GM21723 (cell line): ENCODE measurements around the gene ZCCHC7.
"Not testable (repeated sequence)": the region's sequence is repeated elsewhere in the genome, so short reads cannot be mapped to it uniquely, and the experiment has no call there.

ENCODE experiments used
- ATAC-seq: cut with Tn5 transposase; IDR thresholded peaks from one replicate; pipeline ENCODE4 v1.9.1; 2021; ENCODE audit warnings: mild to moderate bottlenecking, moderate library complexity; ENCODE audit not compliant: unreplicated experiment

The ZCCHC7 gene

DNA sequence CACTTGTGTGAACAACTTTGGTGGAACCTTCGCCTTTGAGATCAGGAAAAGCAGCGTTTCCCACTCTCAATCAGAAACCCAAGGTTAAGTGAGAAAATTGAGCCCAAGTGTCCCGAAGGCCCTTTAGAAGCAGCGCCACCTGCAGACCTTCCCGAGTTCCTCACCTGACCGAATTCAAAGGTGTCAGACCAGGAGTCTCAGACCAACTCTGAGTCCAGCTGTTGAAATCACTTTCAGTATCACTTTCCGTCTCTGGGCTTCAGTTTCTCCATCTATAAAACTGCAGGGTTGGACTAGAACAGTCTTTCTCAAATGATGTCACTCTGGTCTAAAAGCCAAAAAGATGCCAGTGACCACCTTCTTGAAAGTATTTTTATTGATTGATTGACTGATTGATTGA lies 270.4 kb downstream of the ZCCHC7 start:
- peak; percentile 85 for ATAC-seq

DNA sequence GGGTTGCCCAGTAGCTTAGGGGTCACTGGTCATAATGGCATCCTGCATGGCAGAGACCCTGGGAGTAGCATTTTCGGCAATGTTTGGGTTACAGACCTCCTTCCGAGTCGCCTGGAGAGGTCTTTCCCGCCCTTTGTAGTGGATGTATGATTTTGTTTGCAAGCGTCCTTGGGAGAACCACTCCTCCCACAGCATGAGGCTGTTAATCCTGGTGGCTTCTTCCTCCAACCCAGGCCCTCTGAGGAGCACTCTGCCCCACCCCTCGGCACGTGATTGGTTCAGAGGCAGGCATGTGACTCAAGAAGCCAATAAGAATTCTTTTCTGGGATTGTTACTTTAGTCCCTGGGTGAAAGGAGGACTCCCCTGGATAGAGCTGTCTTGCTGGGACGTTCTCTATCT lies 271.9 kb downstream of the ZCCHC7 start:
- no peak for ATAC-seq

DNA sequence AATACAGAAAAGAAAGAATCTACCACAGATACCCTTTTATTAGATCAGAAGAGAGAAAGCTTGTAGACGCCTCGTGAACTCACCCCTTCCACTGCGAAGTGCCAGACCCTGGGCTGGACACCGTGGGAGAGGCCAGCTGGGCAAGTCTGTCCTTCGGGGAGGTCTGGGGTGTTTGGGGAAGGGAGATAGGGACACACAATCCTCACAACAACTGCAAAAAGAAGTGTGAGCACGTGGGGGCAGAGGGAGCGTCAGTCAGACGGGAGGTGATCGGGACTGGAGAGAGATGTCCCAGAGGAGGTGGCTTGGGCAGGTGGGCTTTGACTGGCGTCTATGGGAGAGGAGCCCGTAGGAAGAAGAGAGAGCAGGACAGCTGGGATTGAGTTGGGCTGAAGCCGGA lies 274.9 kb downstream of the ZCCHC7 start:
- ATAC-seq = no peak

DNA sequence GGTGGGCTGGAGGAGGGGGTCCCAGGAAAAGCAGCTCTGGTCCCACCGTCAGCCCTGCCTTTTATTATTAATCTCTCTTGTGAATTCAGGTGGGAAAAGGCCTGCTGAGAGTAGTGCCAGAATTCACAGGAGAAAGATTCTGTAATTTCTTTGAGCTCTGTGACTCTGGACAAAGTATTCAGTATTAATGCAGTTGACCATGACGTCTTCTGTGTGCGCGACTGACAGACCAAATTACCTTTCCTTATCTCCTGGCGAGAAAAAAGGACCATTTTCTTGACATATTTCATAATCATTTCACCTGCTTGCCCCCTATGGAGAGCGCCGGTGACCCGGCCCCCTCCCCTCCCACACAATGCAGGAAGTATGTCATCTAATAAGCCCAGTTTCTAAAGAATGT lies 275.3 kb downstream of the ZCCHC7 start:
- no peak for ATAC-seq

DNA sequence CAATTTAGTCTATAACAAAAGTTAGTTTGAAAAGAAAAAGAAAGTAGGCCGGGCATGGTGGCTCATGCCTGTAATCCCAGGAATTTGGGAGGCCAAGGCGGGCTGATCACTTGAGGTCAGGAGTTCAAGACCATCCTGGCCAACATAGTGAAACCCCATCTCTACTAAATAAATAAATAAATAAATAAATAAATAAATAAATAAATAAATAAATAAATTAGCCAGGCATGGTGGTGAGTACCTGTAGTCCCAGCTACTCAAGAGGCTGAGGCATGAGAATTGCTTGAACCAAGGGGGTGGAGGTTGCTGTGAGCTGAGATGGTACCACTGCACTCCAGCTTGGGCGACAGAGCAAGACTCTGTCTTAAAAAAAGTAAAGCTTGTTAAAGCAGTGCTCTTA lies 277.6 kb downstream of the ZCCHC7 start:
- not testable (repeated sequence) for ATAC-seq

DNA sequence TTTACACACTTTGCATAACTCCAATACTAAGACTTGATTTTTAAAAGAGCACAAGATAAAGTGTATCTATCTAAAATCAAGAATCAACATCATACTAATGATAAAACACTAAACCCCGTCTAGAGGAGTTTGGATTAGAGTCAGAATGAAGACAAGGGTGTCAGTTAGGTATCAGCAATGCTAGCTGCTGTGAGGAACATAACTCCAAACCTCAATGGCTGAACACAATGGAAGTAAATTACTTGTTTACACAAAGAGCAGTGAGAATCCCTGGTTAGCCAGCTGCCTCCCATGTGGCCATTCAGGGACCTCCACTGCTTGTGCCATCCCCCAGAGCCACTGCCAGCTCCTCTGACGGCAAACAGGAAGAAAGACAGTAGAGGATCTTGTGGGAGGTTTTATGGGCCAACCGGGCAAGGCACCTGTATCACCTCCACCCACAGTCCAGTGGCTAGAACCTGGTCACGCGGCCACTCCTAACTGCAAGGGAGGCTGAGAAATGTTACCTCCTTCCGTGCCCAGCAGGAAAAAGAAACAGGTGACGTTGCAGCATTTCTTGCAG lies 278.2 kb downstream of the ZCCHC7 start:
- no peak for ATAC-seq

DNA sequence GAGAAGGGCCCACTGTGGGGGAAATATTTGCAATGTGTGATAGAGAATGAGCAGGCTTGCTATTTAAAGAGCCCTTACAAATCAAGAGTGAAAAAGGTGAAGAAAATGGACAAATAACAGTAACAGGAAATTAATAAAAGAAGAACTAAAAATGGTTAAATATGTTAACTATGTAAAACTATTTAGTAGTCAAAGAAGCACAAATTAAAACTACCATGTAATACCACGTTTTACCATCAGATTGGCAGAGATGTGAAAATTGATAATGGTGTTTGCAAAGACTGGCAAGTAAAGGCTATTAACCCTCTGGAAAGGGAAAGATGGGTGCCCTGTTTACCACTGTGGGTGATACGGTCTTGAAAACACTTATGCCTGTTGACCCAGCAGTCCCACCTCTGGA lies 279.0 kb downstream of the ZCCHC7 start:
- ATAC-seq = no peak

DNA sequence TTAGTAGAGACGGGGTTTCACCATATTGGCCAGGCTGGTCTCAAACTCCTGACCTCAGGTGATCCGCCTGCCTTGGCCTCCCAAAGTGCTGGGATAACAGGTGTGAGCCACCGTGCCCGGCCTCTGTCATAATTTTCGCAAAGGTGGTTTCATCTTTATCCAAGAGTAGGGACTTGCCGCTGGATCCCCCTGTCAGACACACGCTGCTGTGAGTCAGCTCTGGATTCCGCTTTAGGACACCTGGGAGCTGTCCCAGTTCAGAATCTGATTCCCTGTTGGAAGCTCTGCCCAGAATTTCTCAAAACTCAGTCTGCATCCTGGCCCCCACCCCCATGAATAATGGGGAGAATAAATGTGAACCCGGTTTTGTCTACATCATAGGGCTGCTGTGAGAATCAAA lies 284.2 kb downstream of the ZCCHC7 start:
- no peak for ATAC-seq

DNA sequence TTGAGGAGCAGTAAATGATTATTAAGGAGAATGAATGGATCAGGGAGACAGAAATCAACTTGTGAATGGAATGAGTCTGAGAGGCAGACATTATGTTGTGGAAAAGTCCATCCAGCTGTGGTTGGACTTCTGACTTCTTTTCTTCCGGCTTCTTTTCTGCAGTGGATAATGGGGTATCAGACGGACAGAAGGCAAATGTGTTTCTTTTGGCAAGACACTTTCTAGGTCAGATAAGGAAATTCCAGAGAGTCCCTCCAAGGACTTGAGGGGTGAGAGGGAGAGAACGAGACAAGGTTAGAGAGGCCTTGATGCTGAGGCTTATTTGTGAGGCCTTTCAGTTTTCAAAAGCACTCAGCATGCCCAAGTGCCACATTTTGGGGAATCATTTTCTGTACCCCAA lies 285.0 kb downstream of the ZCCHC7 start:
- ATAC-seq = no peak

DNA sequence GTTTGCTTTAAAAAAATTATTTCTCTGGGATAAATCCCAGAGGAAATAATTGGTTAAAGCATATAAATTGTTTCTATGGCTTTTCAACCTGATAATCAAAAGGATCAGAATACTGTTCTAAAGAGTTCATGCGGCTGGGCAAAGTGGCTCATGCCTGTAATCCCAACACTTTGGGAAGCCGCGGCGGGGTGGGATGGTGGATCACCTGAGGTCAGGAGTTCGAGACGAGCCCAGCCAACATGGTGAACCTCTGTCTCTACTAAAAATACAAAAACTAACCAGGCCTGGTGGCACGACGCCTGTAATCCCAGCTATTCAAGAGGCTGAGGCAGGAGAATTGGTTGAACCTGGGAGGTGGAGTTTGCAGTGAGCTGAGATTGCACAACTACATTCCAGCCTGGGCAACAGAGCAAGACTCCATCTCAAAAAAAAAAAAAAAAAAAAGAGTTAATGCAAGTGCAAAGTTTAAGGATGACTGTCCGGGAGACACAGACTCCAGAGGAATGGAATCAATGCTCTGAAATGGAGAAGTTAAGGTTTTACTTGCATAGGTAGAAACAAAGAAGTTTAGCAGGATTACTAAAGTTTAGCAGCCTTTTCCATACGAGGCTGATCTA lies 285.5 kb downstream of the ZCCHC7 start:
- no peak for ATAC-seq

DNA sequence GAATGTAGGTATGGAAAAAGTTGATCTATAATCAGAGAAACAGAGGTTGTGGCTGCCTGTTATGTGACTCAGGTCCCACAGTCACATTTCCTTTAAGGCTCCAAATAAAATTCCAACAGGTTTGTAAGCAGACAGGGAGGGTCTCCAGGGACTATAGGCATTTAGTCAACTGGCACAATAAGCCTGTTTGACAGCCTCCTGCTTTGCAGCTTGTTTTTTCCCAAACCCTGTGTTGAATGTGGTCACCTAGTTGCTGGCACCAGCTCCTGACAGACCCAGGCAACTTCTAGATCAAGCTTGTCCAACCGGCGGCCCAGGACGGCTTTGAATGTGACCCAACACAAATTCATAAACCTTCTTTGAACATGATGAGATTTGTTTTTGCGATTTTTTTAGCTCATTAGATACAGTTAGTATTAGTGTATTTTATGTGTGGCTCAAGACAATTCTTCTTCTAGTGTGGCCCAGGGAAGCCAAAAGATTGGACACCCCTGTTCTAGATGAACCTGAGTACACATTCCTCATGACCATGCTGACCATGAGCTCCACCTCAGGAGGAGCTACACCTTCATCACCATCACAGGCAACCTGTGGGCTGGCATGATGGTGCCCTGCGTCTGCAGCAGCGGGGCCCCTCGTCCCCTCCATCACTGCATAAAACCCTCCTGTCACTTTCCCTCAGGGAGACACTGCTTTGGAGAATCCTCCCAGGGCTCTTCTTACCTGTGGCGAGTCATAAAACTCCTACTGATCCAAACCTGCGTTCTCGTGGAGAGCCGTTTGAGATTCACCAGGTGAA lies 286.4 kb downstream of the ZCCHC7 start:
- ATAC-seq = no peak

DNA sequence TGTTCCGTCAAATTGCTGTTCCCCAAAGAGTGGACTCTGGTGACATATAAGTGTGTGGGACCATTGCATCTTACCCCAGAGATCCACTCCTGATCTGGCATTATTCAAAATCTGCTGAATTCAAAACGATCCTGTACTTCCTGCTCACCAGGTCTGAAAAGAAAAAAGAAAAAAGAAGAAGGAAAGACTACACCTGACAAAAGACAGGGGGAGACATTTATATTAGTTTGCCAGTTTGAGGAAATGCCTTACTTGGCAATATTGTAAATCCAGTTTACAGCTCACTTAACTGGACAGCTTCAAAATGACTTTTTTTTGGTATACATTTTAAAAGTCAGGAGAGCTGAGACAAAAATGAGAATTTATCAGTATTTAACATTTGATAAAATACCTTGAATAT lies 287.1 kb downstream of the ZCCHC7 start:
- no peak for ATAC-seq
